Tibial nerve (tissue), 4 donors: ENCODE data around the gene INAFM1.

ENCODE experiments used
- CTCF ChIP-seq, 5 experiments: fragments of 200-600 bp in 3 of 5; fragments of 450-650 bp in 2 of 5; sonication (generic) in 3 of 5; IDR thresholded peaks; one replicate each; pipeline ENCODE4 v1.5.1; 2016 to 2019; ENCODE audit warnings: antibody characterized with exemption in 5 of 5, mild to moderate bottlenecking in 3 of 5, moderate library complexity in 2 of 5
- EP300 ChIP-seq, 2 donors: sonication (generic); formaldehyde crosslinking; IDR thresholded peaks; one replicate each; pipeline ENCODE4 v1.6.1; 2017; ENCODE audit warnings: antibody characterized with exemption in 2 of 2, mild to moderate bottlenecking in 1 of 2
- POLR2A ChIP-seq, 2 donors: fragments of 450-650 bp; IDR thresholded peaks; one replicate each; pipeline ENCODE4 v1.6.1; 2017; ENCODE audit warnings: antibody characterized with exemption in 2 of 2, mild to moderate bottlenecking in 2 of 2, moderate library complexity in 2 of 2

DNA sequence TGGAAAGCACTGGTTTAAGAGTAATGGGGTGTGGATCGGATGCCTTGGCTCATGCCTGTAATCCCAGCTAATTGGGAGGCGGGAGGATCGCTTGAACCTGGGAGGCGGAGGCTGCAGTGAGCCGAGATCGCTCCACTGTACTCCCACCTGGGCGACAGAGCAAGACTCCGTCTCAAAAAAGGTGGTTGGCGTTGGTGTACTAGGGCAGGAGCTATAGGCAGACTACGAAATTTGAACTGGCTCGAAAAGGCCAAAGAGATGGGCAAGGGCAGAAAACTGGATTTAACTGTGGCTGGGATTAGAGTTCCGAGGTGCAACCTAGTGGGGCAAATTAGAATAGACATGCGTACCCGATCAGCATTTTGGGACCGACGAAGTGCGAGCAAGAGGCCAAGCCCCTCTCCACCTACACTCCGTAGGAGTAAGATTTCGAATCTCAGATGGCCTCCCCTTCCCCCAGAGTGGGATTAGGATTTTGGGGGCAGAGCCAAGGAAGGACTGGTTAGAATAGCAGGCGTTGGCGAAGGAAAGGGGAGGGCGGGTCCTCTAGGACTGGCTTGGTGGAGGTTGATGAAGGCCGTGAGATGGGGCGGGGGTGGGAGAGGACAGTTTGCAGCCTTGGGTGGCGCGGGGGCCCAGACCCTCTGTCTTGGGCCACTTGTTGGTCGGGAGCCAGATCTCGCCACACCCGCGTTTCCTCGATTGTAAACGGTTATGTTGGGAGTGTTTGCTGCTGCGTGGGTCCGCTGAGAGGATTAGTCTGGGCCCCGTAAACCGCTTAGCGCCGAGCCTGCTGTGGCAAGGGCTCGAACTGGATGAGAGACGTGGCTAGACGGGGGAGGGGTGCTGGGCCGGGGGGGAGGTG is 2.0 kb upstream of the INAFM1 start:
- TF ChIP-seq CTCF (IDR thresholded peaks at IDR 0.05) (peak in 1 of 5 experiments; percentile 33), POLR2A (IDR thresholded peaks at IDR 0.05) (no peak), EP300 (IDR thresholded peaks at IDR 0.05) (no peak)
